GM19193 (cell line): Measurements from ENCODE around the gene SAT2.
A peak's percentile ranks its signal among the peaks of the same experiment; 100 is the strongest.

Source experiments
- POLR2A ChIP-seq: IDR thresholded peaks from 4 replicates; pipeline ENCODE4 v1.6.1; 2011; ENCODE audit not compliant: insufficient read depth, insufficient read length; ENCODE audit errors: extremely low read depth

SAT2 gene

DNA sequence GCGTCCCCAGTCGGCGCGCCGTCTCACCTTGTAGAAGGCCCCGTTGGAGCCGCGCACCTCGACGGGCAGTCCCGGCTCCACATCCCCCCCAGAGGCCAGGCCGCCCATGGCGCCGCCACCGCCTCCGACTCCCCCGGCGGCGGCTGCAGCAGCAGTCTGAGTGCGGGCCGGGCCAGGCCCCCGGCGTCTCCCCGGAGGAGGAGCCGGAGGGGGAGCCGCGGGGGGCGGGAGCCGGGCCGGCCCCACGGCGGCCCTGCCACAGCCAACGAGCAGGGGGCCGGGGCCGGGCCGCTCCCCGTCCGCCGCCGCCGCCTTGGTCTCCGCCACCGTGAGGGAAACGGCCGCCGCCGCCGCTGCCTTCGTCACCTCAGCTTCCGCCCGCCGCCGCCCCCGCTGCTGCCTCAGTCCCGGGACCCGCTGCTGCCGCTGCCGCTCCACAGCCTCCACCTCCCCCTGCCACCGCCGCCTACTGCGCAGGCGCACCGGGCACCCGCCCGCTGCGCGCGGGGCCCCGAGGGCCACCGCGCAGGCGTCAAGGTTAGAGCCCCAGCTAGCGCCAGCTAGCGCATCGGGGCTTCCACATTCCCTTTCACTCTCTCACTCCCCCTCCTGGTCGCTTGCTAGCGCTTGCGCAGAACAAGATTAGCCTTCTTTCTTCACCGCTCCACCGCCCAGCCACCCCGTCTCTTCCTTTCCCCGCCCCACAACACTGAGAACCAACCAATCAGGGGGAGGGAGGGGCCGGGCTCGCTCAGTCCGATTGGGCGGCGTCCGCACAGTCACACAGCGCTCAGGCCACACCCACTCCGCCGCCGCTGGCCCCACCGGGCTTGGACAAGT, 13.0 kb downstream of the SAT2 start, which contains the start of gene FXR2:
TSS of gene FXR2 (minus strand) at position 473 of the 840 bp plus-strand sequence. CDS start at position 108, 365 bp downstream.
- TF ChIP-seq POLR2A = peak; percentile 60

DNA sequence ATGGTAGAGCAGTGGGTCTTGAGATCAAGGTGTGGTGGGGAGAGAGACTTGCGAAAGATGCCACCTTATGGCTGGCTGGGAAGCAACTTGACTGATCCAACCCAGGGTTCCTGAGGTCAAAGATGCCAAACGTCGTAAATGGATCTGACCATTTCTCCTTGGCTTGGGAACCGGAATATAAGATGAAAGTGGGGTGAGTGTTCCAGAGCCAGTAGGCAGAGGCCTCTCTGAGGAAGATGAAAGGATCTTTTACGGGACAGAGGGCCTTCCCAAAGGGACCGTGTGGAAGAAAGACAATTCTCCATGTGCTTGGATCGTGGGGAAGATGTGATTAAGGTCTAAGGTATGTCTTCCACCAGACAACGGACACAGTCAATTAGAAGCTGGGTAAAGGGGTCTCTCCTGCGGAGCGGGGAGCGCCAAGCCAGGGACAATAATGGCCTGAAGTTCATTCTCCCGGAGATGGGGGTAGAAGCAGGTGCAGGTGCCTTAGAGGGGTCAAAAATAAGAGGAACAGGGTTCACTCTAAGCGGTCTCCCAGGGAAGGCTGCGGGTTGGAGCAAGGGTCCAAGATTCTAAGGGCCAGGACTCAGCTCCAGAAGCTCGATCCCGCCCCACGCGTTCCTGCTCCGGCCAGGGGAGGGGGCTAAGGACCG, 13.7 kb downstream of the SAT2 start:
- no peak for TF ChIP-seq POLR2A

DNA sequence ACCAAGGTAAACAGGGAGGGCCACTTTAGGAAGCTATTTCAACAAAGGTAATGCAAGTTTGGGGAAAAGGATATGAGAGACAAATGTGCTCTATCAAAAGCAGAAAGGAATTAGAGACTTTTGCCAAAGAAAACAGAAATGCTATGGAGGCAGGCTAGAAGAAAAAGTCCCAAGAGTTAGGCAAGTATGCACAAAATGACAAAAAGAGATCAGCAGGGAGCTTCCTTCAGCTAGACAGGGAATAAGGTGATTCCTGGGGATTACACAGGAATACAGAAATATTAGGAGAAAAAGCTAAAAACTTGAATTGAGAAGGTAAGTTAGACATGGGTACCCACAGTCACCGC, 15.4 kb downstream of the SAT2 start:
- no peak for TF ChIP-seq POLR2A

DNA sequence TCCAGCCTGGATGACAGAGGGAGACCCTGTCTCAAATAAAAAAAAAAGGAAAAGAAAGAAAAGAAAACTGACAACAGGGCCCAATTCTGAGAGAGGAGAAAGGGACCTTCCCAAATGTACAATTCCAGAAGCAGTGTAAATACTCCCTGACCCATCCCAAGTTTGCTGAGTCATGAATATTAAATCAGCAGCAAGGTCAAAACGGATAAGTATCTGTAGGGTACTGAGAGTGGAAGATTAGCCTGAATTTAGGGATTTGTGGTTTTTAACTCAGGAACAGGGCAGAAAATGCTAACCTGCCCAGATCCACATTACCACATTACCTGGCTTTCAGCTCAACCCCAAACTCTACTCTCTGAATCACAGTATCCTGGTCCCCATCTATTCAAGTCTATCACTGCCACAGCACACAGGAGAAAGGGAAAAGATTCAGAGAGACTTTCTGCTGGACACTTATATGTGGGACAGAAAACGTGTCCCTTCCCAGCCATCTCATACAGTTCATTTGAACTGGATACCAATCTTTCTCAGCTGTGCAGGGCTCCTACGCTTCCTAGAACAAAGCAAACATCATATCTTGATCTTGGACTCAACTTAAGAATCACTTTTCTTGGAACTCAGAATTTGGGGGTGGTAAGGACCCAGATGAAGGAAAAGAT, 15.9 kb downstream of the SAT2 start:
- no peak for TF ChIP-seq POLR2A

DNA sequence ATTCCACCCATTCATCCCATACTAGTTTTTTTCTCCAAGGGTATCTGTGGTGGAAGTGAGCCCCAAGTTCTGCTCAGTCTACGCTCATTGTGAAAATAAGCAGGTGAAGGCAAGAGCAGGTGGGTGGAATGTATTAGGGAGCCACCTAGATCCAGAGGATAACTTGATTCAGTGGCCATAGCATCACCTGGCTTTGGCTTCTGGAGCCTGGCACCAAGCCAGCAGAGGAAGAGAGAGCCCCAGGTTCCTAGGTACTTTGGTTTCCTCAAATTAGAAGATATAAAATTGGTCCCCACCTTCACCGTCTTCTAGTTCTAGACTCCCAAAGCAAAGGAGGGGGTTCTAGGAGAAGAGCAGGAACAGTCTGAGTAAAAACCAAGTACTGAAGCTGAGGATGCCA, 17.0 kb downstream of the SAT2 start:
- TF ChIP-seq POLR2A = no peak

DNA sequence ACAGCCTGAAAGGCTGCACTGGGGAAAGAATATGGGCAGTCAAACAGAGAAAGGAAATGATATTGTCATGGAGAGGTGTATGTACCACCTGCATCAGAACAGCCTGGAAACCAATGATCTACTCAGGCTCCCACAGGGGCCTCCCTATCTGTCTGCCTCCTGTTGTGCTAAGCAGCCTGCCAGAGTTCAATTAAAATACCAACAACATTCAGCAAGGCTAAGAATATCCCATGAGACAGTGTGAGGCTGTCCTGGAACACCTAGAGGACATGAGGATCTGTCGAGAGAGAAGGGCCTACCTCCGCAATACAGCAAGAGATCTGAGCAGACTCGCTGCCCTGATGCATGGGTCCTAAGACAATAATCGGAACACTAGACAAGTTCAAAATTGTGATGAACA, 21.3 kb downstream of the SAT2 start:
- TF ChIP-seq POLR2A = no peak

DNA sequence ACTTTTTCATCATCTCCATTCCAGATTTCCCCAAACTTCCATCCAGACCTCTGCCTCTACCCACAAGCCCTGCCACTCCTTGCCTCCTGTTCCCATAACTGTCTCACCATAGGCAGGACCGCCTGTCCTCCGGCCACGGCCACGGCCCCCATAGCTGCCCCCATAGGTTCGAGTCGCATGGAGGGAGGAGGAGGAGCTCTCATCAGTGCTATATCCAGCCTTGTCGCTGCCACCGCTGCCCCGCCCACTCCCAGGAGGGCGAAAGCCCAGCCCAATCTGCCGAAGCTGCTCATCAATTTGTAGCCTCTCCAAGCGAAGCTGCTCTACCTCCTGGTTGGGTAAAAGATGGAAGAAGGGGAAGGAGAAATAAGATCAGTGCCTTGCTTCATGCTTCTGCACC, 34.3 kb downstream of the SAT2 start:
- TF ChIP-seq POLR2A = no peak

DNA sequence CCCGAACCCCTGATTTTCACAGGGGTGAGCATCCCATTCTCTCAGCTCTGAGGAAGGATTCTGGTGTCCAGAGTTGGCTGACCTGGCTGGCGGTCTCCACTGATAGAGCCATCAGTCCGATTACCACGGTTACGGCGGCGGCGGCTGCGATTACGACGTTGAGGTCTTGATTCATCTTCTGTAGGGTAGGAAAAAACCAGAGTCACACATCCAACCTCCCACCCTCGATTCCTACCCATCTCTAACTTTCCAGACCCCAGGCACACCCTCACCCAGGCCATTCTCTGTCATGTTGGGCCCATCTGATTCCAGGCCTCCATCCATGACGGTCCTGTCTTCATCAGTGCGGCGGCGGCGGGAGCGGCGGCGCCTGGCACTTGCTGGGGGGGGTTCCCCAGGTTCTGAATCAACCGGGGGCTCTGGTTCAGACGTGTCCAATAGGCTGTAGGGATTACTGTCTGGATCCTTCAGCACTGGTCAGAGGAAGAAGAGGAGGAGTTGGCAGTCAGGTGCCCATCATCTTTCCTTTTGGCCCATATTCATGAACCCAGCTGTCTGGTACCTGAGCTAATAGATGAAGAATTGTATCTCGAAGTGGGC, 35.1 kb downstream of the SAT2 start:
- no peak for TF ChIP-seq POLR2A

DNA sequence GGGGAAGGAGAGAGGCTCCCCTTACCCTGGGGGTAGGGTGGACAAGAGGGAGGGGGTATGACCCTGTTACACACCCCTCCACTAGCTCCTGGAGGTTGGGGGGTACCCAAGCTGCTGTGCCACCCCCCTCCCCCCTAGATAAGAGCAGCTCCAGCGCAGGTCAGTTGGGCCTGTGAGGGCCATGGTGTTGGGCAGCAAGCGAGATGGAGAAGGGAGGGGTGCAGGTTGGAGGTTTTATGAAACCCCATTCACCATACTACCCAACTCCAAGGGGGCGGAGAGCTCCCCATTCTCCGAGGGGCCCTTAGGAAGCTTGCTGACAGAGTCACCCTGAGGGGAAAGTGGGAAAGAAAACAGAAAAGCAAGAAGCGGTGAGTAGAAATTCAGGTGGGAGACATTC, 36.0 kb downstream of the SAT2 start:
- TF ChIP-seq POLR2A = no peak

DNA sequence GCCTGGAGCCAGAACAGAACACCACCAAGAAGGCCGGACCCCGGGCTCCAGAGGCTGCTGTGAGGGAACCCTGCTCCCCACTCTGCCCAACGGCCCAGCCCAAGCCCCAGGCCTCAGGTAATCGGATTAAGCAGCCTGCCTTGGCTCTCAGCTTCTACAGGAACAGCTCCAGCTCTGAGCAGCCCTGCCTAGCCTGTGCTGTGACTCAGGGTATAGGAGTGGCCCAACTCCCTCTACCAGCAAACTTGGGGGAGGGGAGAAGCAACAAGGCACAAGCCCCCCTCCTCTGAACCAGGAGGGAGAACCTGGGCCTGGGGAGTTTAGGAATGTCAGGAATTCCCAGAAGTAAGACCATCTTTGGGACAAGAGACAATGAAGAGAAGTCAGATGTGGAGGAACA, 36.9 kb downstream of the SAT2 start:
- no peak for TF ChIP-seq POLR2A

DNA sequence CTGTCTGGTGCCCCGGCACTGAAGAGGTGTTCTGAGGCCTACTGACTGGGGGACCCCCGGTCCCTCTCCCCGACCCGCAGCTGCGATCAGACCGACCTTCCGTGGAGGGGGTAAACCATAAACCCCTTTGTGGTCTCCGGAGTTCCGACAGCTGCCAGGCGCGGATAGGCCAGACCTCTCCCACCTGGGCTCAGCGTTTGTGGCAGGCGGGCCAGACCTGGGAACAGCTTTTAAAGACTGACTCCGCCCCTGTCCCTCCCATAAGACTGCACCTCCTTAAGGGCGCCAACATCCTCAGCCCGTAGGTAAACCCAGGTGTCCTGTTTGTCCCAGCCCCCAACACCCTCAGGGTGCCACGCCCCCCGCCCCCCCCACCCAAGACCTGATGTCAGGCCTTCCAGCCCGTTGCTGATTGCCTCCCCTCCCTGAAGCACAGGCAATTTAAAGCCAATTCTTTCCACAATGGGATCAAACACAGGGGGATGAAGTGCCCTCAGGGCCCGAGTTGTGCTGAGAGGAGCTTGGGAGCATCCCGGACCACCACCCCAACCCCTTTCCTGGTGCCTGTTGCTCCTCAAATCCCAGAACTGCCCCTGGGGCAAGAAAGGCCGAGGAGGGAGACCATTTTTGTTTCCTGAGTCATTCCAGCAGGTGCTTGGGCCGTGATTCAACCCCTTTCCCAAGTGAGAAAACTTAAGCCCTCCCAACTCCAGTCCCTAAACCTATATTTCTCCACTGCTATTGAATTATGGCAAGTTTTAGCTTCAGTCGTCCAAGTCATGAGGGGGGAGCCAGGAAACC, 37.5 kb downstream of the SAT2 start, which contains the start of gene SOX15:
TSS of gene SOX15 (minus strand) at position 204 of the 801 bp plus-strand sequence. CDS start 418 bp downstream, outside the sequence.
- no peak for TF ChIP-seq POLR2A

DNA sequence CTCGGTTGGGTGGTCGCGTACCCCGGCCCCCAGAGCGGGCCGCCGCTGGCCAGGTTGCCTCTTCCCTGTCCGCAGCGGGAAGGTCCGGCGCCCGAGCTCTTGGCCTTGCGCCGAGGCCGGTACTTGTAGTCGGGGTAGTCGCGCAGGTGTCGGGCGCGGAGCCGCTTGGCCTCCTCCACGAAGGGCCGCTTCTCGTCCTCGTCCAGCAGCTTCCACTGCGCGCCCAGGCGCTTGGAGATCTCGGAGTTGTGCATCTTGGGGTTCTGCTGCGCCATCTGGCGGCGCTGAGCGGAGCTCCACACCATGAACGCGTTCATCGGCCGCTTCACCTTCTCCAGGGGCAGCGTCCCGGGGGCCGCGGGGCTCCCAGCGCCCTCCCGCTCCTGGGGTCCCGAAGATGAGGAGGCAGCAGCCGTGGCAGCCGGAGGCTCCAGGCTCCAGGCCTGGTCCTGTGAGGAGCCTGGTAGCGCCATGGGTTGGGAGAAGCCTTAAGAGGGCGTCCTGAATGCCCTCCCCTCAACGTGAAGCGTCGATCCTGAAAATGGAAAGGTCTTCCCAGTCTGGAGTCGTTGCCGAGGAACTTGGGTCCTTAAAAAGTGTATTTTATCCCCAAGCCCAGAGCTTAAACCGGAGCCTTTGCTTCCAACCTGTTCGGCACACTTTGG, 38.3 kb downstream of the SAT2 start:
- TF ChIP-seq POLR2A = no peak

DNA sequence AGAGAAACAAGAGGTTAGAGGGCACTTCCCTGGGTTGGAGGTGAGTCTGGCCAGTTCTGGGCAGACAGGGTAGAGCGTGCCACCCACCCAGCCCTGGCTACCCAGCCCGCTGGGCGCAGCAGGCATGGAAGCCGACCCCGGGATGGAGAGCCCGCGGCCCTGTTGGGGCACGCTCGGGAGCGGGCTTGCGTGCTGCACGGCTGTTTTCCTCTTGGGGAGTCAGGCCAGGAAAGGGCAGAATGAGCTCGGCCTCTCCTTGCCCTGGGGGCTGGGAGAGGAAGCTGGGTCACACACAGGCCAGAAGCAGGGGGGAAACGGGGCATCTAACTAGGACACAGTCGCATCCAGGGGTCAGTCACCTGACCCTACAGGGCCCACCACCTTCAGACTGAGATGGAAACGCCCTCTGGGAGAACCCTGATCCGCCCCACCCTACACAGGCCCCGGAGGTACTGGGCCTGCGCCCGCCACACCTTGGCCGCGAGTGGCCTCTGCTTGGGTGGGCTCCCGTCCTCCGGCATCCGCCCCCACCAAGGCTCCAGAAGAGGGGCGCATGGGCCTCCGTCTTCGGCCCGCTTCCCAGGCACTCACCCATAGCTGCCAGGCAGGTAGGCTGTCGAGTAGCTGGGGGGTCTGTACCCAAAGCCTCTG, 38.9 kb downstream of the SAT2 start:
- TF ChIP-seq POLR2A = no peak

DNA sequence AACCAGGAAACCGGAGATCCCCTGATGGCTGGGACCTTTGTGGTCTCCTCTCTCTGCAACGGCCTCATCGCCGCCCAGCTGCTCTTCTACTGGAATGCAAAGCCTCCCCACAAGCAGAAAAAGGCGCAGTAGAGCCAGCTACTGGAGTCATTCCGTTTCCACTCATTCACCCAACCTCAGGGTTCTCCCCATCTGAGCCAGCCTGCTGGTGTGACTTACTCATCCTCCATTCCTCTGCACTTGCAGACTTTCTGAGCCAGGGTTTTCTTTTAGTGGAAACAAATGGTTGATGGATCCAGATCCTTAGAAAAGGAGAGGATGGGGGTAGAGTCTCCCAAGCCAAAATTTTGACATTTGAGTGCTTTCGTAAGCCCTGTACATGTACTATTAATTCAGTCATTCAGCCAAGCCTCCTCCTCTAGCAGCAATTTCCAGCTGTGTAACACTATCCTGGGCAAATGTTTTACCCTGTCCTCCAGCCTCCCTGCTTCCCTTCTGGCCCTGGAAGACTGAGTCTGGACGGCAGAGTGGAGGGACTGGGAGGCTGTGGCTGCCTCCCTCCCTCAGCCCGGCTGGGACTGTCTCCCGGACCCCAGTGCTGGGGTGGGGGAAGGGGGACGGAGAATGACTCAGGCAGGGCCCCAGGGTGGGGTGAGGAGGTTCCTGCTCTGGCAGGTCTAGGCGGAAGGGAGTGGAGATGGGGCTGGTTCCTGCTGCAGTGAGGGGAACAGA, 40.0 kb downstream of the SAT2 start:
- no peak for TF ChIP-seq POLR2A
